GM10847 (cell line): Measurements from ENCODE around the gene DNAJB7.

Source experiments
- POLR2A ChIP-seq: IDR thresholded peaks from 2 replicates; pipeline ENCODE4 v1.6.1; 2011; ENCODE audit not compliant: insufficient read length; ENCODE audit errors: extremely low read depth

The DNAJB7 gene

GRCh38 chr22:40862013-40862412 lies at the start of gene DNAJB7:
DNAJB7 (minus strand) TSS chr22:40862113; CDS start chr22:40861994, 119 bp downstream.
- TF ChIP-seq POLR2A: no peak

- no peak for TF ChIP-seq POLR2A
These were observed 47.0 kb upstream of the DNAJB7 start for GRCh38 chr22:40908895-40909294.

GRCh38 chr22:40904101-40904500 lies 42.2 kb upstream of the DNAJB7 start:
- no peak for TF ChIP-seq POLR2A

GRCh38 chr22:40898850-40899357 lies 37.0 kb upstream of the DNAJB7 start:
- TF ChIP-seq POLR2A: no peak

GRCh38 chr22:40894417-40894816 lies 32.5 kb upstream of the DNAJB7 start:
- no peak for TF ChIP-seq POLR2A

GRCh38 chr22:40890881-40891280 lies 29.0 kb upstream of the DNAJB7 start:
- no peak for TF ChIP-seq POLR2A

GRCh38 chr22:40889116-40889515 lies 27.2 kb upstream of the DNAJB7 start:
- no peak for TF ChIP-seq POLR2A

- TF ChIP-seq POLR2A: no peak
These were observed 17.0 kb upstream of the DNAJB7 start for GRCh38 chr22:40878922-40879321.

- no peak for TF ChIP-seq POLR2A
These were observed 15.6 kb upstream of the DNAJB7 start for GRCh38 chr22:40877488-40877887.

- no peak for TF ChIP-seq POLR2A
These were observed 15.0 kb upstream of the DNAJB7 start for GRCh38 chr22:40876907-40877306.

- TF ChIP-seq POLR2A: no peak
These were observed 13.2 kb upstream of the DNAJB7 start for GRCh38 chr22:40875111-40875510.

- no peak for TF ChIP-seq POLR2A
These were observed 12.1 kb upstream of the DNAJB7 start for GRCh38 chr22:40874016-40874415.

- TF ChIP-seq POLR2A: no peak
These were observed 5.2 kb upstream of the DNAJB7 start for GRCh38 chr22:40867109-40867508.

GRCh38 chr22:40862537-40862936 lies 624 bp upstream of the DNAJB7 start:
- TF ChIP-seq POLR2A: no peak

- no peak for TF ChIP-seq POLR2A
These were observed 4.5 kb downstream of the DNAJB7 start for GRCh38 chr22:40857309-40857855.

GRCh38 chr22:40856513-40857308 lies 5.2 kb downstream of the DNAJB7 start, which contains the start of the genes ST13 and XPNPEP3:
ST13 (minus strand) TSS chr22:40856639; CDS start chr22:40856540, 99 bp downstream.
XPNPEP3 (plus strand) TSS chr22:40857148; CDS start chr22:40857182, 34 bp downstream.
- peak; percentile 53 for TF ChIP-seq POLR2A

GRCh38 chr22:40855979-40856512 lies 5.9 kb downstream of the DNAJB7 start:
- TF ChIP-seq POLR2A: no peak
